Prostate gland (tissue), 2 donors: ENCODE results near the gene CASKIN1. TPM values are rescaled to one million over a fixed set of nuclear protein-coding genes. Genes with fewer than 3 reads are reported as not detected.
"Not testable (repeated sequence)": the region's sequence is repeated elsewhere in the genome, so short reads cannot be mapped to it uniquely, and the experiment has no call there.

Experiments
- DNase-seq: peaks from one replicate; pipeline ENCODE4 v3.0.0-alpha.2; 2019; ENCODE audit warnings: low spot score
- H3K27ac ChIP-seq, 2 donors: fragments of 200-600 bp; sonication (generic); 2 replicates each; pipeline ENCODE4 v1.5.1; 2017 to 2019
- H3K27me3 ChIP-seq: fragments of 200-600 bp; sonication (generic); replicated peaks from 2 replicates; pipeline ENCODE4 v1.5.1; 2019; ENCODE audit not compliant: insufficient read depth
- H3K36me3 ChIP-seq, 2 donors: fragments of 200-600 bp; sonication (generic); 1 replicate in 1 of 2; 2 replicates in 1 of 2; pipeline versions ENCODE4 v1.5.1 to v1.8.1; 2017 to 2019
- H3K4me1 ChIP-seq: fragments of 200-600 bp; sonication (generic); replicated peaks from 2 replicates; pipeline ENCODE4 v1.5.1; 2019
- H3K4me3 ChIP-seq, 2 donors: fragments of 200-600 bp; sonication (generic); 2 replicates each; pipeline ENCODE4 v1.5.1; 2017 to 2019
- H3K9me3 ChIP-seq: fragments of 200-600 bp; sonication (generic); 2 replicates; pipeline ENCODE4 v1.5.1; 2017
- POLR2A ChIP-seq: fragments of 450-650 bp; IDR thresholded peaks from one replicate; pipeline ENCODE4 v1.6.1; 2016; ENCODE audit warnings: antibody characterized with exemption, mild to moderate bottlenecking
- POLR2AphosphoS5 ChIP-seq: sonication (generic); formaldehyde crosslinking; IDR thresholded peaks from one replicate; pipeline ENCODE4 v1.6.1; 2017; ENCODE audit warnings: antibody characterized with exemption
- WGBS: methylation state at CpG from one replicate; pipeline ENCODE4 v1.1.5; 2018; 5-methylcytosine and 5-hydroxymethylcytosine counted together
- intact Hi-C: fragments of 100-400 bp; cut with DNase I; formaldehyde crosslinking; loops from one replicate; pipeline ENCODE4 v1.14.2; 2022
- total RNA-seq, 2 donors: library from RNA; depleted of rRNA; stranded (reverse); fragments of >200 nt; gene quantifications; one replicate each; pipeline ENCODE4 v1.1.0, GENCODE V29; 2016
- TF ChIP-seq, protein P1 (sequence below), 4 experiments: fragments of 200-600 bp in 2 of 4; fragments of 450-650 bp in 2 of 4; sonication (generic) in 2 of 4; IDR thresholded peaks; 1 replicate in 3 of 4; 2 replicates in 1 of 4; pipeline ENCODE4 v1.5.1; 2016 to 2019; ENCODE audit warnings: antibody characterized with exemption in 4 of 4, mild to moderate bottlenecking in 2 of 4, moderate library complexity in 2 of 4

The CASKIN1 gene
- total RNA-seq, 2 donors from 2014 or later, result 0.77 to 5.3 TPM

- DNase-seq, result no peak
- Histone ChIP-seq H3K27ac (no peak overlapping the region), H3K9me3 (no peaks in the 10 kb centered on the region), H3K4me3 (no peak overlapping the region), H3K4me1 (peaks cover 12% of the 10 kb centered on the region), H3K27me3 (no peaks in the 10 kb centered on the region), H3K36me3 (no peaks in the 10 kb centered on the region)
- WGBS, result 85% methylated on average over 5 of the region's 5 CpGs
- intact Hi-C loops, result no loop called here
- TF ChIP-seq POLR2AphosphoS5 (no peak), POLR2A (no peak)
- TF ChIP-seq, protein P1, sequence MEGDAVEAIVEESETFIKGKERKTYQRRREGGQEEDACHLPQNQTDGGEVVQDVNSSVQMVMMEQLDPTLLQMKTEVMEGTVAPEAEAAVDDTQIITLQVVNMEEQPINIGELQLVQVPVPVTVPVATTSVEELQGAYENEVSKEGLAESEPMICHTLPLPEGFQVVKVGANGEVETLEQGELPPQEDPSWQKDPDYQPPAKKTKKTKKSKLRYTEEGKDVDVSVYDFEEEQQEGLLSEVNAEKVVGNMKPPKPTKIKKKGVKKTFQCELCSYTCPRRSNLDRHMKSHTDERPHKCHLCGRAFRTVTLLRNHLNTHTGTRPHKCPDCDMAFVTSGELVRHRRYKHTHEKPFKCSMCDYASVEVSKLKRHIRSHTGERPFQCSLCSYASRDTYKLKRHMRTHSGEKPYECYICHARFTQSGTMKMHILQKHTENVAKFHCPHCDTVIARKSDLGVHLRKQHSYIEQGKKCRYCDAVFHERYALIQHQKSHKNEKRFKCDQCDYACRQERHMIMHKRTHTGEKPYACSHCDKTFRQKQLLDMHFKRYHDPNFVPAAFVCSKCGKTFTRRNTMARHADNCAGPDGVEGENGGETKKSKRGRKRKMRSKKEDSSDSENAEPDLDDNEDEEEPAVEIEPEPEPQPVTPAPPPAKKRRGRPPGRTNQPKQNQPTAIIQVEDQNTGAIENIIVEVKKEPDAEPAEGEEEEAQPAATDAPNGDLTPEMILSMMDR (IDR thresholded peaks at IDR 0.05), result no peak
Measured at GRCh38 chr16:2145843-2146242, 50.6 kb downstream of the CASKIN1 start.

DNA sequence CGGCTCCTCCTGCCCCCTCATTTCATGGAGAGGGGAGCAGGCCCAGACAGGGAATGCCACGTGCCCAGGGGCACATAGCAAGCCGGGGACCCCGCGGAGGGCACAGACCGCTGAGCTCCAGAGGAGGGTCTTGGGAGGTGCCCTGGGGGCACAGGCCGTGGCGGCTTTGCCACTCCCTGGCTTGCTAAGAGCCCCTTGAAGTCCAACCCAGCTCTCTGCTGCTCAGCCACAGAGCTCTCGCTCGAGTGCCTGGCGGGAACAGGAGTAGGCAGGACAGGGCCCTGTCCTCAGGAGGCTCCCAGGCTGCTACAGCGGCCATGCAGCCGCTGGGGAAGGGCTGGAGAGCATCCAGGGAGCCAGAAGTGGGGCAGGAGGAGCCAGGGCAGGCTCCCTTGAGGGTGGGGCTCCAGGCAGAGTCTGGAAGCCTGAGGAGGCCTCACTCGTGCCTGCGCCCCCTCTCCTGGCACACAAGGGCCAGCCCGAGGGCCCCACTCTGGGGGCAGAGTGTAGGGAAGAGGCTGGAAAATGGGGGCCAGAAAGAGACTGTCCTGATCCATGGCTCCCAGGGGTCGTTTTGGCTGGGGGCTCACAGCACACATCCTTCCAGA, 52.4 kb downstream of the CASKIN1 start:
- no peak for DNase-seq
- no peak for TF ChIP-seq POLR2A
- no peak for TF ChIP-seq POLR2AphosphoS5
- TF ChIP-seq, protein P1 (IDR thresholded peaks at IDR 0.05), result no peak
- Histone ChIP-seq H3K27me3 (no peaks in the 10 kb centered on the region), H3K27ac (no peak overlapping the region), H3K4me1 (peaks cover 10% of the 10 kb centered on the region), H3K36me3 (no peaks in the 10 kb centered on the region), H3K4me3 (no peak overlapping the region), H3K9me3 (no peaks in the 10 kb centered on the region)
- 71% methylated on average over 17 of the region's 17 CpGs for WGBS
- intact Hi-C loops, result no loop called here

- Histone ChIP-seq H3K36me3 (no peaks in the 10 kb centered on the region), H3K27me3 (no peaks in the 10 kb centered on the region), H3K4me3 (no peak overlapping the region), H3K9me3 (no peaks in the 10 kb centered on the region), H3K27ac (no peak overlapping the region), H3K4me1 (peaks cover 5% of the 10 kb centered on the region)
- TF ChIP-seq POLR2AphosphoS5, result no peak
- TF ChIP-seq POLR2A, result no peak
- TF ChIP-seq, protein P1 (IDR thresholded peaks at IDR 0.05), result no peak
- intact Hi-C loops, result no loop called here
- no peak for DNase-seq
- WGBS, result 77% methylated on average over 30 of the region's 31 CpGs
Measured at GRCh38 chr16:2142942-2143877, 53.2 kb downstream of the CASKIN1 start.

DNA sequence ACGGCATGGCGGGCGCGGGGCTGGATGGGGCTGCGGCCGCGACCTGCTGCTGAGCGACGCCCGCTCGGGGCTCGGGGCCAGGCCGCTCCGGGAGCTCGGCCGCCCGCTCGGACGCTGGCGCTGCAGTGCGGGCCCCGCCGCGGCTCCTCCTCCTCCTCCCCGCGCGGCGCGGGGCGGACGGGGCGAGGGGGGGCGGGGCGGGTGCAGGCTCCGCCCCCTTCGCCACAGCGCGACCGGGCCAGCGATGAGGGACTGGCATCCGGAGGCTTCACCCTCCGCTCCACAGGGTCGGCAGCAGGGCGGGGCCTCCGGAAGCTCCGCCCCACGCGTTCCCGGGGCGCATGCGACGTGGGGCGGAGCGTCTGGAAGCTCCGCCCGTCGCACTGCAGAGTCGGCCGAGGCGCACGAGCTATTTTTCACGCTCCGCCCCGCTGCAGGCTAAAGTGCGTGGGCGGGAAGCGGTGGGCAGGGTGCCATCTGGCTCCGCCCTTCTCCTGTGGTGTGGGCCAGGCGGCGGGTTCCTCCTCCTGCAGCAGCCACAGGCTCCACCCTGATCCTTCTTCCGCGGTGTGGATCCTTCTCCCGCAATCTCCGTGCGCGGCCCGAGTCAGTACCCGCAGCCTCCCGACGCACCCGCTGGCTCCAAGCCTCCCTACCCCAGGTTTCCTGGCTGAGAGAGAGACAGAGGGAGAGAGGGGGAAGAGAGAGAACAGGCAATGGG, 60.5 kb downstream of the CASKIN1 start, which contains the start of gene PKD1:
PKD1 (minus strand) TSS at position 129 of the 721 bp plus-strand sequence. CDS start 209 bp downstream, outside the sequence.
- intact Hi-C loops, result not testable (repeated sequence)

GRCh38 chr16:2135071-2135470, 61.3 kb downstream of the CASKIN1 start:
- Histone ChIP-seq H3K27ac (peak overlapping the region; percentile 77 to 82), H3K4me3 (peak overlapping the region; percentile 41 to 50)
- H3K4me1 ChIP-seq, H3K27me3 ChIP-seq, DNase-seq, intact Hi-C loops, H3K9me3 ChIP-seq, H3K36me3 ChIP-seq: not testable (repeated sequence)
- 0% methylated on average over 16 of the region's 42 CpGs for WGBS

More for the DNA sequence above, 60.5 kb downstream of the CASKIN1 start, which contains the start of gene PKD1:
- WGBS, result under 1% methylated on average over 20 of the region's 81 CpGs
- H3K4me3 ChIP-seq, result peak within 1 kb of the TSS; percentile 41 to 50
- H3K36me3 ChIP-seq, H3K27me3 ChIP-seq, H3K9me3 ChIP-seq, H3K4me1 ChIP-seq: not testable (repeated sequence)
- peak; percentile 99 for DNase-seq
- TF ChIP-seq POLR2AphosphoS5 (peak; percentile 89), POLR2A (peak; percentile 20)
- peak within 1 kb of the TSS; percentile 77 to 82 for H3K27ac ChIP-seq

DNA sequence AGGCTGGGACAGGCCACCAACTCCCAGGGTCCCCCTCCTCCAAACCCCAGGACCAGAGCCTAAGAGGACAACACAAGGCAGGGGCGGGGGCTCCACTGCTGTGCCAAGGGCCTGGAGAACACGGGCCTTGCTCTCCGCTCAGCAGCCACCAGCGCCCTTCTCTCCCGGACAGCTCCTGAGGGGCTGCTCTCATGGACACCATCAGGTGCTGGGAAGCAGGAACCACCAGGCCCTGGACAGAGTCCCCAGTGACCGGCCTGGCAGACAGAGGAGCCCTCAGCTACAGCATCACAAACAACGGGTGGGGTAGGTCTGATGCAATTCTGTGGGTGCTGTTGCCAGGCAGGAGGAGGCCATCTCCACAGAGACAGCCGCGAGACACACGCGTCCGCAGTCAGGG, 62.6 kb downstream of the CASKIN1 start:
- H3K36me3 ChIP-seq, intact Hi-C loops, DNase-seq, H3K4me1 ChIP-seq, H3K9me3 ChIP-seq, H3K27me3 ChIP-seq, H3K4me3 ChIP-seq: not testable (repeated sequence)
- no CpG with 5 or more reads among the region's 12 CpGs for WGBS
- peak overlapping the region in 1 of 2 donors; percentile 42 for H3K27ac ChIP-seq

- H3K4me3 ChIP-seq, DNase-seq, H3K36me3 ChIP-seq, H3K27me3 ChIP-seq, intact Hi-C loops, H3K9me3 ChIP-seq: not testable (repeated sequence)
- Histone ChIP-seq H3K4me1 (peaks cover 26% of the 10 kb centered on the region), H3K27ac (peak overlapping the region; percentile 38 to 50)
- 10% methylated on average over 22 of the region's 22 CpGs for WGBS
Measured at GRCh38 chr16:2129890-2130447, 66.4 kb downstream of the CASKIN1 start.

DNA sequence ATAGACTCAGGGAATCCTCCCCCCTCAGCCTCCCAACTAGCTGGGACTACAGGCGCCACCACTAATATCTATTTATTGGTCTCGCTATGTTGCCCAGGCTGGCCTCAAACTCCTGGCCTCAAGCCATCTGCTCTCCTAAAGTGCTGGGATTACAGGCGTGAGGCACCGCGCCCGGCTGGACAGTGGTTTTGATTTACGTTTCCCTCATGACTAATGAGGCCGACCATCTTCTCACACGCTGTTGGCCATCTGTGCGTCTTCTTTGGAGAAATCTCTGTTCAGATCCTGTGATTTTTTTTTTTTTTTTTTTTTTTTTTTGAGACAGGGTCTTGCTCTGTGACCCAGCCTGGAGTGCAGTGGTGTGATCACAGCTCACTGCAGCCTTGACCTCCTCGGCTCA, 67.2 kb downstream of the CASKIN1 start:
- H3K4me3 ChIP-seq, DNase-seq, H3K27me3 ChIP-seq, intact Hi-C loops, H3K9me3 ChIP-seq, H3K36me3 ChIP-seq: not testable (repeated sequence)
- 35% methylated on average over 10 of the region's 11 CpGs for WGBS
- Histone ChIP-seq H3K4me1 (peaks cover 30% of the 10 kb centered on the region), H3K27ac (peak overlapping the region in 1 of 2 donors; percentile 73)
